ENCODE results near the gene ARRDC5. TPM values are rescaled to one million over a fixed set of nuclear protein-coding genes. Genes with fewer than 3 reads are reported as not detected.

Gene ARRDC5
- total and polyA plus RNA-seq, 2 of the 13 experiments (the other 11 are each of a cell fraction or from before 2014, with no cell fraction given), result not detected

DNA sequence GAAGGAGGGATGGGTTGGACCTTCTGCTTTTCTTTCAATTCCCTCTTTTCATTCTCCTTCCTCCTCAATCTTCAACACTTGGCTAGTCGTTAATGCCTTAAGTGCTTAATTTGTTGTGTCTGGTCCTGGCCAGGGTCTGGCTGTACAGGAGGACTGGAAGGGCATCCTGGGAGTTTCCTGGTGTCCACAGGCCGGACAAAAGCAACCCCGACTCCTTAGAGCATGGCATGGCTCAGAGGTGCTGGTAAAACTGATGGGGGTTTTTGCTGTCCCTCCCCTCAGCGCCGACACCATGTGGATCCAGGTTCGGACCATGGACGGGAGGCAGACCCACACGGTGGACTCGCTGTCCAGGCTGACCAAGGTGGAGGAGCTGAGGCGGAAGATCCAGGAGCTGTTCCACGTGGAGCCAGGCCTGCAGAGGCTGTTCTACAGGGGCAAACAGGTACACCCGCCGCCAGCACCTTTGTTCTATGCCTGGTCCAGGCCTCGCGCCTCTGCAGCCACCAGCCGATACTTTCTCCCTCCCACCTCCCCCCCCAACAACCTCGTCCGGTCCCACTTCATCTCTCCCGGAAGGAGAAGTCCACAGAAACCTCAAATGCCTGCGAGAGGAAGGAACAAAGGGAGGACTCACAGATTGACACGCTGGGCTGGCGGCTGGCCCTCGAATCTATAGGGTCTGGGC is 8.0 kb upstream of the ARRDC5 start:
- no TSS peak for BruUV-seq (replicated peaks)
- peak overlapping the region; percentile 69 for H3K4me2 ChIP-seq (ENCODE audit: low read depth, low read length)
- H3K79me2 ChIP-seq (ENCODE audit: insufficient read depth, low read length), result peaks cover 54% of the 10 kb centered on the region
- 0 out of 4 replicates have a peak, but pooled peaks of 1 of the 2 experiments have one; percentile 11 for TF ChIP-seq POLR2A (IDR thresholded peaks at IDR 0.05; ENCODE audit: insufficient read depth in 1 of 2, low read depth in 2 of 2, low read length in 2 of 2)
- peak; percentile 13 for TF ChIP-seq TEAD3 (CRISPR knock-in tag; optimal IDR thresholded peaks at IDR 0.05; ENCODE audit: borderline replicate concordance)
- no peak for TF ChIP-seq ZNF432 (CRISPR knock-in tag; IDR thresholded peaks at IDR 0.05; ENCODE audit: borderline replicate concordance)
- TF ChIP-seq HDAC2 (CRISPR knock-in tag; IDR thresholded peaks at IDR 0.05), result 0 out of 2 replicates have a peak, but pooled peaks have one; percentile 21
- TF ChIP-seq ESRRA (CRISPR knock-in tag; IDR thresholded peaks at IDR 0.05; ENCODE audit: low read depth), result no peak
- 0 out of 2 replicates have a peak, but pooled peaks have one; percentile 36 for TF ChIP-seq ZBTB7A (CRISPR knock-in tag; IDR thresholded peaks at IDR 0.05)
- TF ChIP-seq, protein P1, sequence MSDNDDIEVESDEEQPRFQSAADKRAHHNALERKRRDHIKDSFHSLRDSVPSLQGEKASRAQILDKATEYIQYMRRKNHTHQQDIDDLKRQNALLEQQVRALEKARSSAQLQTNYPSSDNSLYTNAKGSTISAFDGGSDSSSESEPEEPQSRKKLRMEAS (IDR thresholded peaks at IDR 0.05), result peak; percentile 50; the same call in 1 of the 2 replicates
- peak; percentile 20 for TF ChIP-seq AGO2 (optimal IDR thresholded peaks at IDR 0.05; ENCODE audit: low read depth, low read length)
- TF ChIP-seq CREM (IDR thresholded peaks at IDR 0.05), result no peak
- no peak for TF ChIP-seq CREM (CRISPR knock-in tag; IDR thresholded peaks at IDR 0.05)
- no peak for TF ChIP-seq GABPA (IDR thresholded peaks at IDR 0.05; ENCODE audit: low read depth, low read length)
- 0 out of 2 replicates have a peak, but pooled peaks have one; percentile 13 for TF ChIP-seq GABPA (CRISPR knock-in tag; IDR thresholded peaks at IDR 0.05; ENCODE audit: low read depth)
- no peak for TF ChIP-seq FLYWCH1 (CRISPR knock-in tag; IDR thresholded peaks at IDR 0.05)
- TF ChIP-seq TAF1 (CRISPR knock-in tag; IDR thresholded peaks at IDR 0.05), result peak; percentile 26; the same call in 1 of the 2 replicates
- no peak for TF ChIP-seq ZNF747 (CRISPR knock-in tag; IDR thresholded peaks at IDR 0.05; ENCODE audit: borderline replicate concordance)
- TF ChIP-seq, protein P2, sequence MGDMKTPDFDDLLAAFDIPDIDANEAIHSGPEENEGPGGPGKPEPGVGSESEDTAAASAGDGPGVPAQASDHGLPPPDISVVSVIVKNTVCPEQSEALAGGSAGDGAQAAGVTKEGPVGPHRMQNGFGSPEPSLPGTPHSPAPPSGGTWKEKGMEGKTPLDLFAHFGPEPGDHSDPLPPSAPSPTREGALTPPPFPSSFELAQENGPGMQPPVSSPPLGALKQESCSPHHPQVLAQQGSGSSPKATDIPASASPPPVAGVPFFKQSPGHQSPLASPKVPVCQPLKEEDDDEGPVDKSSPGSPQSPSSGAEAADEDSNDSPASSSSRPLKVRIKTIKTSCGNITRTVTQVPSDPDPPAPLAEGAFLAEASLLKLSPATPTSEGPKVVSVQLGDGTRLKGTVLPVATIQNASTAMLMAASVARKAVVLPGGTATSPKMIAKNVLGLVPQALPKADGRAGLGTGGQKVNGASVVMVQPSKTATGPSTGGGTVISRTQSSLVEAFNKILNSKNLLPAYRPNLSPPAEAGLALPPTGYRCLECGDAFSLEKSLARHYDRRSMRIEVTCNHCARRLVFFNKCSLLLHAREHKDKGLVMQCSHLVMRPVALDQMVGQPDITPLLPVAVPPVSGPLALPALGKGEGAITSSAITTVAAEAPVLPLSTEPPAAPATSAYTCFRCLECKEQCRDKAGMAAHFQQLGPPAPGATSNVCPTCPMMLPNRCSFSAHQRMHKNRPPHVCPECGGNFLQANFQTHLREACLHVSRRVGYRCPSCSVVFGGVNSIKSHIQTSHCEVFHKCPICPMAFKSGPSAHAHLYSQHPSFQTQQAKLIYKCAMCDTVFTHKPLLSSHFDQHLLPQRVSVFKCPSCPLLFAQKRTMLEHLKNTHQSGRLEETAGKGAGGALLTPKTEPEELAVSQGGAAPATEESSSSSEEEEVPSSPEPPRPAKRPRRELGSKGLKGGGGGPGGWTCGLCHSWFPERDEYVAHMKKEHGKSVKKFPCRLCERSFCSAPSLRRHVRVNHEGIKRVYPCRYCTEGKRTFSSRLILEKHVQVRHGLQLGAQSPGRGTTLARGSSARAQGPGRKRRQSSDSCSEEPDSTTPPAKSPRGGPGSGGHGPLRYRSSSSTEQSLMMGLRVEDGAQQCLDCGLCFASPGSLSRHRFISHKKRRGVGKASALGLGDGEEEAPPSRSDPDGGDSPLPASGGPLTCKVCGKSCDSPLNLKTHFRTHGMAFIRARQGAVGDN (CRISPR knock-in tag; IDR thresholded peaks at IDR 0.05), result peak; percentile 79
- TF ChIP-seq TBX2 (CRISPR knock-in tag; IDR thresholded peaks at IDR 0.05; ENCODE audit: borderline replicate concordance), result 0 out of 2 replicates have a peak, but pooled peaks have one; percentile 33
- TF ChIP-seq ZFY (CRISPR knock-in tag; IDR thresholded peaks at IDR 0.05), result peak; percentile 48
- TF ChIP-seq, protein P3, sequence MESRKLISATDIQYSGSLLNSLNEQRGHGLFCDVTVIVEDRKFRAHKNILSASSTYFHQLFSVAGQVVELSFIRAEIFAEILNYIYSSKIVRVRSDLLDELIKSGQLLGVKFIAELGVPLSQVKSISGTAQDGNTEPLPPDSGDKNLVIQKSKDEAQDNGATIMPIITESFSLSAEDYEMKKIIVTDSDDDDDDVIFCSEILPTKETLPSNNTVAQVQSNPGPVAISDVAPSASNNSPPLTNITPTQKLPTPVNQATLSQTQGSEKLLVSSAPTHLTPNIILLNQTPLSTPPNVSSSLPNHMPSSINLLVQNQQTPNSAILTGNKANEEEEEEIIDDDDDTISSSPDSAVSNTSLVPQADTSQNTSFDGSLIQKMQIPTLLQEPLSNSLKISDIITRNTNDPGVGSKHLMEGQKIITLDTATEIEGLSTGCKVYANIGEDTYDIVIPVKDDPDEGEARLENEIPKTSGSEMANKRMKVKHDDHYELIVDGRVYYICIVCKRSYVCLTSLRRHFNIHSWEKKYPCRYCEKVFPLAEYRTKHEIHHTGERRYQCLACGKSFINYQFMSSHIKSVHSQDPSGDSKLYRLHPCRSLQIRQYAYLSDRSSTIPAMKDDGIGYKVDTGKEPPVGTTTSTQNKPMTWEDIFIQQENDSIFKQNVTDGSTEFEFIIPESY (CRISPR knock-in tag; IDR thresholded peaks at IDR 0.05), result peak; percentile 79

More for the DNA sequence above, 8.0 kb upstream of the ARRDC5 start:
- Histone ChIP-seq H2AFZ (ENCODE audit: low read length) (no peak overlapping the region), H3K4me1 (ENCODE audit: insufficient read depth, low read length) (peaks cover 67% of the 10 kb centered on the region), H3K36me3 (replicated peaks in 1 of 2; ENCODE audit: control insufficient read depth in 1 of 2, insufficient read depth in 2 of 2, low read length in 2 of 2) (peaks cover 2 to 27% of the 10 kb centered on the region in 2 experiments; a peak in 3 of 5 replicates), H3K27me3 (ENCODE audit: control insufficient read depth in 1 of 2, insufficient read depth in 2 of 2, low read length in 2 of 2) (no peaks in the 10 kb centered on the region), H3K9me3 (ENCODE audit: low read length) (no peaks in the 10 kb centered on the region), H3K4me3 (replicated peaks in 1 of 3; ENCODE audit: insufficient read depth in 1 of 3, low read depth in 2 of 3, low read length in 3 of 3) (peak overlapping the region; percentile 70 to 79 (median 79)), H4K20me1 (ENCODE audit: insufficient read depth, low read length) (0 out of 2 replicates have a peak, but pooled peaks cover 2% of the 10 kb centered on the region), H3K9ac (ENCODE audit: insufficient read depth, low read depth, low read length) (peak overlapping the region; percentile 57), H3K27ac (ENCODE audit: extremely low read length, insufficient read depth, low read length) (peak overlapping the region; percentile 40)
- FAIRE-seq (no peak), DNase-seq (ENCODE audit: low spot score) (no peak), ATAC-seq (no peak)
- in situ Hi-C loops (cut with HindIII; ENCODE audit: extremely low pct_ligation_motif_present, low pct_unique_long_range_greater_than_20kb), result loop anchor here (5.0 kb wide), 2 partner anchors 38 to 98 kb away; no protein-coding TSS in a partner anchor
- CTCF ChIA-PET (ENCODE audit: low intra/inter-chr PET ratio, low total read pairs), result interaction anchor here (2.0 to 2.6 kb wide), 2 partner anchors 38 to 99 kb away, joined by 7 to 37 read pairs; no protein-coding TSS in a partner anchor
- intact Hi-C loops (cut with micrococcal nuclease; ENCODE audit: unreplicated experiment), result loop anchor here (1.0 kb wide), 1 partner anchor 38 kb away; no protein-coding TSS in a partner anchor
- POLR2A ChIA-PET, result interaction anchor here (0.7 to 2.4 kb wide), 4 partner anchors 38 to 120 kb away, joined by 3 to 9 read pairs (median 7); no protein-coding TSS in a partner anchor
- 45% methylated on average over 20 of the region's 23 CpGs for WGBS (ENCODE audit: low lambda C conversion rate)
